Measurements from ENCODE around the gene MTCL3.

MTCL3 gene

GRCh38 chr6:127514773-127515227, 4.3 kb downstream of the MTCL3 start:
- DNase-seq, result no peak

GRCh38 chr6:127514179-127514772, 4.9 kb downstream of the MTCL3 start:
- DNase-seq, result no peak

GRCh38 chr6:127513425-127513824, 5.7 kb downstream of the MTCL3 start:
- DNase-seq, result no peak

- no peak for DNase-seq
Observed at GRCh38 chr6:127510876-127511275, 8.3 kb downstream of the MTCL3 start.

- DNase-seq, result no peak
Observed at GRCh38 chr6:127506894-127507293, 12.2 kb downstream of the MTCL3 start.

GRCh38 chr6:127503022-127503421, 16.1 kb downstream of the MTCL3 start:
- no peak for DNase-seq

- no peak for DNase-seq
Observed at GRCh38 chr6:127497410-127497809, 21.7 kb downstream of the MTCL3 start.

DNA sequence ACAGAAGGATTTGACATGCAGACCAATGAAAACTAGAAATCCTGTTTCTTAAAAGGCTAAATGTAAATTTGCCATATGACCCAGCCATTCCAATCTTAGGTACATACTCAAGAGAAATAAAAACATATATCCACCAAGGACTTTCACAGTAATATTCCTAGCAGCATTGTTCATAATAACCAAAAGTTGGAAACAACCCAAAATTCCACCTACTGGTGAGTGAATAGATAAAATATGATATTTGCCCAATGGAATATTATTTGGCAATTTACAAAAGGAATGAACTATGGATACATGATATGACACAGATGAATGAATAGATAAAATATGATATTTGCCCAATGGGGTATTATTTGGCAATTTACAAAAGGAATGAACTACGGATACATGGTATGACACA, 22.7 kb downstream of the MTCL3 start:
- DNase-seq, result no peak

DNA sequence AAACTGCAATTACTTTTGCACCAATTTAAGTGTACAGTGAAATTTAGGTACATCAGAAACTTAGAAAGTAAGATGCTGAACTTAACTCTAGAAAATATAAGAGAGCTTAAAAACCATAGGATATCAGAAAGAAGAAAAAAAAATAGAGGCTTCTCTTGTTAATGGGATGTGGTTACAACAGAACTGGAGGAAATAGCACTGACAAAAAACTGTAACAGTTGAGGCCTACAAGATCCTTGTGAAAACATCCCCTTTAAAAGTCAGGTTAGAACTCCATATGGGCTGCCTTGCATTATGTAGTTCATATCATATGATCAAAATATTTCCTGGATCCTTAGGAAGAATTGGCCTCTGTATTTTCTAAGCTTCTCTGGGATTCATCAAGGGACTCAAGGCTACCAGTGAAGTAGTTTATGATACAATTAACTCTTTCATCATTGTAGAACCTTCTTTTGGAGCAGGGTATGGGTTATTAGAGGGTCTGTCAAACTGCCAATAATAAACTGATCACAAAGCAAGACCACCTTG, 24.8 kb downstream of the MTCL3 start:
- no peak for DNase-seq

- no peak for DNase-seq
Observed at GRCh38 chr6:127489248-127489647, 29.9 kb downstream of the MTCL3 start.

DNA sequence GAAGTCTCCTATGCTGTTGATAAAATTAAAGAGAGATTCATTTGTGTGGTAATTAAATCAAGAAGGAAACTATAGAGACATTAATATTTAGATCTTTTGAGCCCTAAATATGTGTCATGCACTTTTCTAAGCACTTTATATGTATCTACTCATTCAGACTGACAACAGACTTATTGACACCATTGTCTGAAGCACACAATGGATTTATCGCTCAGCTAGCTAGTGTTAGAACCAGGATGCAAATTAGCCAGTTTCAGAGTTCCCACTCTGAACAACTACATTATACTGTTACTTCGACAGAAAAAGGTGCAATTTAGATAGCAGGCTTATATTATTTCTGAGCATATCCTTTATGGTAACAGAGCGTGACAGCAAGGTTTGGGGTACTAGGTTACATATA, 32.2 kb downstream of the MTCL3 start:
- no peak for DNase-seq

DNA sequence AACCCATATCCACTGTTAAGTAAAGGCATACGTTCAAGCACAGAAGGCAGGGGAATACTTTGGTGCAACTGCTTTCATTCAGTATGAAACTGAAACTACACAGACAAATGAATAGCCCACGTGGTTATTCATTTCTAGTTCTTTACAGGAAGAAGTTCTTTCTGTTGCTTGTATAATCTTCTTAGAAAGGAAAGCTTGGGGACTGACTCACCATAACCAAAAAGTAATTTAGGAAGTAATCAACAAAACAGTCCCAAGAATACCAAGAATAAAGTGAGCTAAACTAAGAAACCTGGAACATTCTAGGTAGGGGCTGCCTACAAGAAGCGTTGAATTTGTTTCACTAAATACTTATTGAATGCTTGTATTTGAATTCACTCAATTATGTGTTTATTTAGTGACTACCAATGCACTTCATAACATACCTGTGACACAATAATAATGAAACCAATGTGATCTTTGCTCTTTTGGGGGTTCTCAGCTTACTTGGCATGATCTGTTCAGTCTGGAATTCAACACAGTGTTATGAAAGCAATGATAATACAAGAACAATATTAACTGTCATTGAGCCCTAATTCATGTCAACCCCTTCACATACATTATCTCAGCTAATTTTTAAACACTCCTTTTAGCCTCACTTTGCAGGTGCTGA, 34.8 kb downstream of the MTCL3 start:
- no peak for DNase-seq

- no peak for DNase-seq
Observed at GRCh38 chr6:127483399-127484055, 35.6 kb downstream of the MTCL3 start.

- DNase-seq, result no peak
Observed at GRCh38 chr6:127482325-127482724, 36.8 kb downstream of the MTCL3 start.

GRCh38 chr6:127481628-127482027, 37.5 kb downstream of the MTCL3 start:
- no peak for DNase-seq

GRCh38 chr6:127481111-127481510, 38.0 kb downstream of the MTCL3 start:
- DNase-seq, result no peak

DNA sequence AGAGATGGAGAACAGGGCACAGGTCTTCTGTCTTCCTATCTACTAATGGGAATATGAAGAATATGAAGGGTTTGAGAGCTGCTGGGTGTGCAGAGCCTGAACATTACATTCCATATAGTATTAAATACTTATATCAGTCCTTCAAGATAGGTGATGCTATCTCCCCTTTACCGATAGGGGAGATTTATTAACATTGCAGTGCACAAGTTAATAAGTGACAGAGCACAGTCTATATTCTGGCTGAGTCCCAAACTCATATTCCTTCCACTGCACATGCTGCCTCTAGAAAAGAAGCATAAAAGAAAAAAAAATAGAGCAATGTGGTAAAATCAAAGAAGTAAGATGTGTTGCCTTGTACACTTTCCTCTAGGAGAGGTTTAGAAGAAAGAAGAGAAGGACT, 41.5 kb downstream of the MTCL3 start:
- no peak for DNase-seq

DNA sequence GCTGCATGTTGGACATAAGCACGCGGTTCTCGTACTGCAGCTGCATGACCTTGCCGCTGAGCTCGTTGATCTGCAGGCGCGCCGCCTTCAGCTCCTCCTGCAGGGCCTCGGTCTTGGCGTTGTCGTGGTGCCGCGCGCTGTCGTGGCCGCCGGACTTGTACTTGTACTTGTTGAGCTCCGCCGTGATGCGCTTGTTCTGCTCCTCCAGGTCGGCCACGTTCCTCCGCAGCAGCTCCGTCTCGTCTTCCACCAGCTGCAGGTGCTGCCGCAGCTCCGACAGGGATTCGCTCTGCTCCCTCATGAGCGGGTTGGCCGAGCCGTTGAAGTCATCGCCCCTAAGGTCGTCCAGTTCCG, 43.3 kb downstream of the MTCL3 start:
- DNase-seq, result no peak

GRCh38 chr6:127475135-127475822, 43.9 kb downstream of the MTCL3 start:
- DNase-seq, result no peak

- no peak for DNase-seq
Observed at GRCh38 chr6:127471379-127472255, 47.5 kb downstream of the MTCL3 start.

DNA sequence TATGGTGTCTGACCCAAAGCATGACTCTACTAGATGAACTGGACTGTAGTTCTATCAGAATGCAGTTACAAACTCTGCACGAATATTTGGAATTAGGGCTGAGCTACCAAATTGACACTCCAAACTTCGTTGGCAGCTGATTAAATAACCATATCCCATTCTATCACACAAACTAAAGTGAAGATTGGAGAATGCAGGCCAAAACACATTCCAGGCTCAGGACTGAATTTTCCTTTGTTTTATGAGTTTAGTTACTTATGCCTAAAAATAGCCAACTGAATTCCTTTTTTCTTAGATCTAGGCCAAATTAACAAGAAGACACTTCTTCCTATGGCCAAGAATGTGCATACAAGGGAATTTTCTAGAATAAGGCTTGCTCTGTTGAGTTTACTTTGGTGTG, 50.2 kb downstream of the MTCL3 start:
- no peak for DNase-seq

GRCh38 chr6:127466416-127466815, 52.7 kb downstream of the MTCL3 start:
- DNase-seq, result no peak
